Testis (tissue), 2 donors: ENCODE data around the gene SMARCA1.
"Not testable (repeated sequence)": the region's sequence is repeated elsewhere in the genome, so short reads cannot be mapped to it uniquely, and the experiment has no call there.

Source experiments
- CTCF ChIP-seq, 3 experiments: fragments of 450-650 bp in 2 of 3; fragments of 200-600 bp in 1 of 3; sonication (generic) in 1 of 3; IDR thresholded peaks; one replicate each; pipeline ENCODE4 v1.5.1; 2016 to 2019; ENCODE audit warnings: antibody characterized with exemption in 3 of 3, mild to moderate bottlenecking in 2 of 3, moderate library complexity in 1 of 3
- POLR2A ChIP-seq: fragments of 450-650 bp; IDR thresholded peaks from one replicate; pipeline ENCODE4 v1.6.1; 2017; ENCODE audit warnings: antibody characterized with exemption, mild to moderate bottlenecking, moderate library complexity

- TF ChIP-seq CTCF (IDR thresholded peaks at IDR 0.05); POLR2A: not testable (repeated sequence)
Observed at GRCh38 chrX:129564345-129564744, 41.1 kb upstream of the SMARCA1 start.
